GM12892 (cell line): ENCODE measurements around the gene PPP6R3.
"Not testable (repeated sequence)": the region's sequence is repeated elsewhere in the genome, so short reads cannot be mapped to it uniquely, and the experiment has no call there.

Experiments
- POLR2A ChIP-seq: IDR thresholded peaks from 2 replicates; pipeline ENCODE4 v1.6.1; 2011; ENCODE audit warnings: low read depth, low read length, control low read depth
- POLR2AphosphoS5 ChIP-seq: IDR thresholded peaks from 2 replicates; pipeline ENCODE4 v1.6.1; 2011; ENCODE audit warnings: low read depth, low read length, control low read depth
- TAF1 ChIP-seq: IDR thresholded peaks from 2 replicates; pipeline ENCODE4 v1.6.1; 2011; ENCODE audit warnings: low read depth, mild to moderate bottlenecking, control low read depth, low read length, borderline replicate concordance

DNA sequence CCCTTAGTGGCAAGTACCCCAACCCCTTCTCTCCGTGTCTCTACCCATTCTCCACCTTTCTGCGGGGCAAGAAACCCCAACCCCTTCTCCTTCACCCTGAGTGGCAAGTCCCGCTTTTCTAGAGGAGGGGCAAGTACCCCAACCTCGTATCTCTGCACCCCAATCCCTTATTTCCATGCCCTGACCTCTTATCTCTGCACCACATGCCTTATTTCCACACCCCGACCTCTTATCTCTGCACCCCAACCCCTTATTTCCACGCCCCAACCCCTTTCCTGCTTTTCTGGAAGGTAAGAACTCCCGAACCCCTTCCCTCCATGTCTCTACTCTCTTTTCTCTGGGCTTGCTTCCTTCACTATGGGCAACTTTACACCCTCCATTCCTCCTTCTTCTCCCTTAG, 174.1 kb downstream of the PPP6R3 start:
- TF ChIP-seq TAF1, POLR2AphosphoS5, POLR2A: not testable (repeated sequence)
